H7 (cell line): ENCODE results near the gene USH1C. TPM values are rescaled to one million over a fixed set of nuclear protein-coding genes. Genes with fewer than 3 reads are reported as not detected.

Source experiments
- DNase-seq: peaks from one replicate; pipeline ENCODE4 v3.0.0; 2012
- H3K27me3 ChIP-seq: 2 replicates; pipeline ENCODE4 v1.6.0; 2011; ENCODE audit warnings: mild to moderate bottlenecking, low read length; ENCODE audit not compliant: control insufficient read depth, insufficient read depth
- H3K36me3 ChIP-seq: replicated peaks from 2 replicates; pipeline ENCODE4 v1.5.1; 2011; ENCODE audit warnings: low read length; ENCODE audit not compliant: control insufficient read depth, insufficient read depth
- H3K4me3 ChIP-seq: 2 replicates; pipeline ENCODE4 v1.5.1; 2011; ENCODE audit warnings: low read depth, mild to moderate bottlenecking, control low read depth, low read length, moderate library complexity; ENCODE audit not compliant: insufficient read depth
- total RNA-seq: library from RNA; depleted of rRNA; stranded (reverse); fragments of >200 nt; shearing (Covaris generic); gene quantifications from 2 replicates; pipeline ENCODE4 v1.2.3, GENCODE V29; 2014

The USH1C gene
- total RNA-seq, 1 experiment from 2014 or later: 0.55 TPM

- Histone ChIP-seq H3K36me3 (no peaks in the 10 kb centered on the region), H3K27me3 (no peaks in the 10 kb centered on the region), H3K4me3 (no peak overlapping the region)
- no peak for DNase-seq
Observed at GRCh38 chr11:17531071-17531600, 13.1 kb downstream of the USH1C start.

GRCh38 chr11:17529844-17530185 lies 14.4 kb downstream of the USH1C start:
- H3K36me3 ChIP-seq: no peaks in the 10 kb centered on the region
- no peak for DNase-seq
- H3K4me3 ChIP-seq: no peak overlapping the region
- H3K27me3 ChIP-seq: no peaks in the 10 kb centered on the region

GRCh38 chr11:17528906-17529843 lies 15.0 kb downstream of the USH1C start:
- no peaks in the 10 kb centered on the region for H3K27me3 ChIP-seq
- DNase-seq: no peak
- H3K36me3 ChIP-seq: no peaks in the 10 kb centered on the region
- no peak overlapping the region for H3K4me3 ChIP-seq

- H3K4me3 ChIP-seq: no peak overlapping the region
- DNase-seq: peak; percentile 95
- H3K36me3 ChIP-seq: no peaks in the 10 kb centered on the region
- H3K27me3 ChIP-seq: no peaks in the 10 kb centered on the region
Observed at GRCh38 chr11:17528181-17528691, 16.0 kb downstream of the USH1C start.

- H3K27me3 ChIP-seq: no peaks in the 10 kb centered on the region
- no peak for DNase-seq
- H3K4me3 ChIP-seq: no peak overlapping the region
- no peaks in the 10 kb centered on the region for H3K36me3 ChIP-seq
Observed at GRCh38 chr11:17527628-17527995, 16.6 kb downstream of the USH1C start.

GRCh38 chr11:17526931-17527627 lies 17.1 kb downstream of the USH1C start:
- no peak overlapping the region for H3K4me3 ChIP-seq
- DNase-seq: no peak
- H3K36me3 ChIP-seq: no peaks in the 10 kb centered on the region
- no peaks in the 10 kb centered on the region for H3K27me3 ChIP-seq

GRCh38 chr11:17526326-17526725 lies 17.9 kb downstream of the USH1C start:
- Histone ChIP-seq H3K4me3 (no peak overlapping the region), H3K27me3 (no peaks in the 10 kb centered on the region)
- no peak for DNase-seq

GRCh38 chr11:17525570-17525969 lies 18.6 kb downstream of the USH1C start:
- Histone ChIP-seq H3K4me3 (no peak overlapping the region), H3K27me3 (no peaks in the 10 kb centered on the region), H3K36me3 (no peaks in the 10 kb centered on the region)
- DNase-seq: no peak

More at GRCh38 chr11:17526326-17526725, 17.9 kb downstream of the USH1C start:
- H3K36me3 ChIP-seq: no peaks in the 10 kb centered on the region

GRCh38 chr11:17524221-17524620 lies 20.0 kb downstream of the USH1C start:
- DNase-seq: no peak

GRCh38 chr11:17522655-17523054 lies 21.6 kb downstream of the USH1C start:
- Histone ChIP-seq H3K36me3 (no peaks in the 10 kb centered on the region), H3K27me3 (no peaks in the 10 kb centered on the region), H3K4me3 (no peak overlapping the region)
- no peak for DNase-seq

More at GRCh38 chr11:17524221-17524620, 20.0 kb downstream of the USH1C start:
- Histone ChIP-seq H3K36me3 (no peaks in the 10 kb centered on the region), H3K4me3 (no peak overlapping the region), H3K27me3 (no peaks in the 10 kb centered on the region)

GRCh38 chr11:17521106-17521900 lies 22.9 kb downstream of the USH1C start:
- no peak for DNase-seq
- H3K36me3 ChIP-seq: no peaks in the 10 kb centered on the region
- H3K4me3 ChIP-seq: no peak overlapping the region
- no peaks in the 10 kb centered on the region for H3K27me3 ChIP-seq

- Histone ChIP-seq H3K4me3 (no peak overlapping the region), H3K27me3 (no peaks in the 10 kb centered on the region), H3K36me3 (no peaks in the 10 kb centered on the region)
- peak; percentile 72 for DNase-seq
Observed at GRCh38 chr11:17519061-17519885, 24.9 kb downstream of the USH1C start.

- Histone ChIP-seq H3K4me3 (no peak overlapping the region), H3K36me3 (no peaks in the 10 kb centered on the region), H3K27me3 (no peaks in the 10 kb centered on the region)
- no peak for DNase-seq
Observed at GRCh38 chr11:17518366-17518765, 25.9 kb downstream of the USH1C start.
